OCI-LY3 (cell line): ENCODE data around the gene PKD2L2.

Experiments used
- H2AFZ ChIP-seq: fragments of 200-600, 300-600 bp; shearing (Covaris generic); 2 replicates; pipeline ENCODE4 v1.6.0; 2014; ENCODE audit warnings: antibody characterized with exemption, low read depth, low read length
- H3K27ac ChIP-seq: fragments of 200-600, 300-600 bp; sonication (generic); 2 replicates; pipeline ENCODE4 v1.5.1; 2014; ENCODE audit warnings: mild to moderate bottlenecking, low read length, moderate library complexity, mixed read lengths
- H3K27me3 ChIP-seq: fragments of 200-600, 300-600 bp; sonication (generic); 2 replicates; pipeline ENCODE4 v1.6.1; 2014; ENCODE audit warnings: low read depth, low read length, mixed read lengths
- H3K36me3 ChIP-seq: fragments of 200-600, 300-600 bp; sonication (generic); replicated peaks from 2 replicates; pipeline ENCODE3; 2014; ENCODE audit warnings: low read depth, low read length, mixed read lengths
- H3K4me1 ChIP-seq: fragments of 300-600, 200-600 bp; sonication (generic); 2 replicates; pipeline ENCODE4 v1.6.1; 2014; ENCODE audit warnings: low read length, mixed read lengths
- H3K4me2 ChIP-seq: fragments of 200-600, 300-600 bp; sonication (generic); 2 replicates; pipeline ENCODE4 v1.6.1; 2014; ENCODE audit warnings: low read length, mixed read lengths
- H3K4me3 ChIP-seq: fragments of 300-600, 200-600 bp; sonication (generic); 2 replicates; pipeline ENCODE4 v1.5.1; 2014; ENCODE audit warnings: antibody characterized with exemption, mild to moderate bottlenecking, low read length, moderate library complexity
- H3K79me2 ChIP-seq: fragments of 300-600, 200-600 bp; shearing (Covaris generic); 2 replicates; pipeline ENCODE4 v1.6.1; 2014; ENCODE audit warnings: mild to moderate bottlenecking, low read length, mixed read lengths
- H3K9ac ChIP-seq: fragments of 300-600, 200-600 bp; shearing (Covaris generic); 2 replicates; pipeline ENCODE4 v1.6.0; 2014; ENCODE audit warnings: mild to moderate bottlenecking, low read length, moderate library complexity
- H3K9me3 ChIP-seq: fragments of 200-600, 300-600 bp; shearing (Covaris generic); 2 replicates; pipeline ENCODE4 v1.6.1; 2014; ENCODE audit warnings: low read length, mixed read lengths; ENCODE audit not compliant: insufficient read depth
- H4K20me1 ChIP-seq: fragments of 200-600, 300-600 bp; sonication (generic); 2 replicates; pipeline ENCODE4 v1.6.1; 2016; ENCODE audit warnings: low read length, mixed read lengths; ENCODE audit not compliant: insufficient read depth
- CTCF ChIP-seq: fragments of 200-600, 300-600 bp; sonication (generic); IDR thresholded peaks from 2 replicates; pipeline ENCODE4 v1.5.1; 2014; ENCODE audit warnings: antibody characterized with exemption, low read length, low read depth
- EZH2phosphoT487 ChIP-seq: fragments of 200-600 bp; shearing (Covaris generic); IDR thresholded peaks from 2 replicates; pipeline ENCODE4 v1.6.1; 2018; ENCODE audit warnings: antibody characterized with exemption, mixed run types, low read depth

Gene PKD2L2

GRCh38 chr5:137945825-137946224 lies 56.6 kb downstream of the PKD2L2 start:
- Histone ChIP-seq H3K4me2 (no peak overlapping the region), H4K20me1 (no peaks in the 10 kb centered on the region), H2AFZ (no peak overlapping the region), H3K9ac (no peak overlapping the region), H3K27me3 (no peaks in the 10 kb centered on the region), H3K4me1 (no peaks in the 10 kb centered on the region), H3K27ac (no peak overlapping the region), H3K36me3 (peaks cover 27% of the 10 kb centered on the region), H3K4me3 (no peak overlapping the region), H3K9me3 (no peaks in the 10 kb centered on the region), H3K79me2 (no peaks in the 10 kb centered on the region)
- TF ChIP-seq CTCF (no peak), EZH2phosphoT487 (no peak)

- no peak for TF ChIP-seq EZH2phosphoT487
- no peak for TF ChIP-seq CTCF
- Histone ChIP-seq H3K9me3 (no peaks in the 10 kb centered on the region), H3K27ac (no peak overlapping the region), H4K20me1 (no peaks in the 10 kb centered on the region), H3K36me3 (no peaks in the 10 kb centered on the region), H3K4me2 (no peak overlapping the region), H2AFZ (no peak overlapping the region), H3K27me3 (no peaks in the 10 kb centered on the region), H3K4me3 (no peak overlapping the region), H3K79me2 (no peaks in the 10 kb centered on the region), H3K9ac (no peak overlapping the region), H3K4me1 (no peaks in the 10 kb centered on the region)
Measured at GRCh38 chr5:137954131-137954879, 65.0 kb downstream of the PKD2L2 start.

- Histone ChIP-seq H3K4me1 (no peaks in the 10 kb centered on the region), H3K9ac (no peak overlapping the region), H3K36me3 (no peaks in the 10 kb centered on the region), H4K20me1 (no peaks in the 10 kb centered on the region), H3K27ac (no peak overlapping the region), H3K27me3 (no peaks in the 10 kb centered on the region), H2AFZ (no peak overlapping the region), H3K4me2 (no peak overlapping the region), H3K79me2 (no peaks in the 10 kb centered on the region), H3K4me3 (no peak overlapping the region), H3K9me3 (no peaks in the 10 kb centered on the region)
- TF ChIP-seq CTCF (no peak), EZH2phosphoT487 (no peak)
Measured at GRCh38 chr5:137957948-137958347, 68.7 kb downstream of the PKD2L2 start.

GRCh38 chr5:137959488-137959887 lies 70.2 kb downstream of the PKD2L2 start:
- H3K36me3 ChIP-seq = no peaks in the 10 kb centered on the region
- H3K9me3 ChIP-seq = no peaks in the 10 kb centered on the region
- no peaks in the 10 kb centered on the region for H3K27me3 ChIP-seq
- H3K4me1 ChIP-seq = no peaks in the 10 kb centered on the region
- H3K9ac ChIP-seq = no peak overlapping the region
- no peak overlapping the region for H3K4me3 ChIP-seq
- H3K27ac ChIP-seq = no peak overlapping the region
- no peak overlapping the region for H3K4me2 ChIP-seq
- no peaks in the 10 kb centered on the region for H4K20me1 ChIP-seq
- TF ChIP-seq EZH2phosphoT487 (no peak), CTCF (no peak)
- no peaks in the 10 kb centered on the region for H3K79me2 ChIP-seq
- H2AFZ ChIP-seq = no peak overlapping the region
